GM23338 (cell line): ENCODE results near the gene LMNA.

Source experiments
- CREB1 ChIP-seq: fragments of 250-450 bp; sonication (Bioruptor Pico); IDR thresholded peaks from 2 replicates; pipeline ENCODE4 v1.5.0; 2020; ENCODE audit warnings: low read depth, mild to moderate bottlenecking, moderate library complexity
- CTCF ChIP-seq, 2 experiments: fragments of 200-600 bp in 1 of 2; sonication (generic) in 1 of 2; conservative IDR thresholded peaks; 2 replicates each; pipeline versions ENCODE4 v1.5.1 to v1.6.1; 2016 to 2017; ENCODE audit warnings: antibody characterized with exemption in 2 of 2, low read depth in 2 of 2, mild to moderate bottlenecking in 2 of 2, moderate library complexity in 1 of 2
- ETS1 ChIP-seq: IDR thresholded peaks from 2 replicates; pipeline ENCODE4 v1.6.1; 2016; ENCODE audit warnings: antibody characterized with exemption
- EZH2 ChIP-seq: fragments of 200-600 bp; sonication (generic); IDR thresholded peaks from one replicate; pipeline ENCODE4 v1.8.0; 2017; ENCODE audit warnings: antibody characterized with exemption, mild to moderate bottlenecking, low read depth; ENCODE audit not compliant: unreplicated experiment
- EZH2phosphoT487 ChIP-seq: fragments of 200-600 bp; sonication (generic); IDR thresholded peaks from one replicate; pipeline ENCODE4 v1.8.1; 2018; ENCODE audit warnings: antibody characterized with exemption; ENCODE audit not compliant: unreplicated experiment
- JUNB ChIP-seq: IDR thresholded peaks from one replicate; pipeline ENCODE4 v1.6.1; 2016; ENCODE audit warnings: antibody characterized with exemption; ENCODE audit not compliant: unreplicated experiment
- NANOG ChIP-seq: IDR thresholded peaks from 2 replicates; pipeline ENCODE4 v1.6.1; 2016; ENCODE audit warnings: antibody characterized with exemption, borderline replicate concordance
- POLR2AphosphoS5 ChIP-seq: IDR thresholded peaks from 2 replicates; pipeline ENCODE4 v1.6.1; 2016; ENCODE audit warnings: antibody characterized with exemption, low read depth
- REST ChIP-seq: IDR thresholded peaks from one replicate; pipeline ENCODE4 v1.6.1; 2018; ENCODE audit warnings: antibody characterized with exemption; ENCODE audit not compliant: unreplicated experiment
- STAT1 ChIP-seq: IDR thresholded peaks from one replicate; pipeline ENCODE4 v1.6.1; 2016; ENCODE audit warnings: antibody characterized with exemption; ENCODE audit not compliant: unreplicated experiment
- ZNF114 ChIP-seq: fragments of 250-450 bp; sonication (Bioruptor Pico); IDR thresholded peaks from 2 replicates; pipeline ENCODE4 v1.5.0; 2020; ENCODE audit warnings: mild to moderate bottlenecking, moderate library complexity
- ZNF331 ChIP-seq: fragments of 250-450 bp; sonication (Bioruptor Pico); IDR thresholded peaks from 2 replicates; pipeline ENCODE4 v1.5.0; 2020; ENCODE audit warnings: low read depth, mild to moderate bottlenecking, moderate library complexity
- ZNF462 ChIP-seq: fragments of 250-450 bp; sonication (Bioruptor Pico); IDR thresholded peaks from 2 replicates; pipeline ENCODE4 v1.5.0; 2020; ENCODE audit warnings: mild to moderate bottlenecking, moderate library complexity

- no peak for TF ChIP-seq CTCF (conservative IDR thresholded peaks at IDR 0.05; ENCODE audit: low read depth in 2 of 2)
- no peak for TF ChIP-seq POLR2AphosphoS5
- TF ChIP-seq NANOG = no peak
- TF ChIP-seq EZH2 = no peak
- no peak for TF ChIP-seq STAT1
- no peak for TF ChIP-seq ETS1
- no peak for TF ChIP-seq ZNF331 (CRISPR knock-in tag)
- TF ChIP-seq REST = no peak
- TF ChIP-seq JUNB = no peak
- TF ChIP-seq EZH2phosphoT487 = no peak
- no peak for TF ChIP-seq CREB1
- TF ChIP-seq ZNF462 (CRISPR knock-in tag) = no peak
- no peak for TF ChIP-seq ZNF114 (CRISPR knock-in tag)
Measured at GRCh38 chr1:156124557-156125483, 10.3 kb downstream of the LMNA start.
